Measurements from ENCODE around the gene CPNE5.

DNA sequence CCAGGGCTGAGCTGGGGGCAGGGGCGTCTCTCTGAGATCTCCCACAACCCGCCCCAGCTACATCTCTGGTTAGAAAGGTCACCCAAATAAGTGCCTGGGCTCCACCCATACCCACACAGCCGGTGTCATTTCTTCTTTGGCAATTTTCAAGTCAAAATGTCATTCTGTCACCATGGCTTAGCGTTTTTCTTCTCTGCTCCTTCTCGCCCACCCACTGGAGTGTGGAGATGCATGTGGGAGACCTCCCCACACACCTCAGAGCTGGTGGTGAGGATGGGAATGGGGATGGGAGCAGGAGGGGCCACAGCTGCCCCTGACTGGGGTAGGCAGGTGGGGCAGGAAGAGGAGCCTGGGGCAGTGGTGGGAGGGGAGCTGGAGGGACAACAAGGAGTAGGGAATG is 63.1 kb downstream of the CPNE5 start:
- TF ChIP-seq EZH2 (IDR thresholded peaks at IDR 0.05; ENCODE audit: low read length, missing control alignments) = no peak
- TF ChIP-seq CTCF (conservative IDR thresholded peaks at IDR 0.05 in 1 of 2, IDR thresholded peaks at IDR 0.05 in 1 of 2; ENCODE audit: low read depth in 1 of 2, low read length in 2 of 2) = no peak
